Fibroblast of lung (primary cell): Measurements from ENCODE around the gene GPER1. TPM values are rescaled to one million over a fixed set of nuclear protein-coding genes. Genes with fewer than 3 reads are reported as not detected.

Source experiments
- DNase-seq, 2 donors: peaks; one replicate each; pipeline versions ENCODE4 v3.0.0 to v3.0.0-alpha.2; 2010; ENCODE audit warnings: low read depth in 2 of 2
- H2AFZ ChIP-seq: 2 replicates; pipeline ENCODE4 v1.5.1; 2012; ENCODE audit warnings: low read length, control low read depth, inconsistent platforms
- H3K27ac ChIP-seq: 2 replicates; pipeline ENCODE4 v1.5.1; 2011; ENCODE audit warnings: low read length, control low read depth; ENCODE audit not compliant: insufficient read depth
- H3K27me3 ChIP-seq: 2 replicates; pipeline ENCODE4 v1.5.1; 2011; ENCODE audit warnings: mild to moderate bottlenecking, low read length; ENCODE audit not compliant: control insufficient read depth, insufficient read depth
- H3K36me3 ChIP-seq: 2 replicates; pipeline ENCODE4 v1.5.1; 2011; ENCODE audit warnings: low read length; ENCODE audit not compliant: control insufficient read depth, insufficient read depth
- H3K4me1 ChIP-seq: 2 replicates; pipeline ENCODE4 v1.5.1; 2011; ENCODE audit warnings: low read length; ENCODE audit not compliant: control insufficient read depth, insufficient read depth; ENCODE audit errors: extremely low read depth
- H3K4me2 ChIP-seq: 2 replicates; pipeline ENCODE4 v1.5.1; 2011; ENCODE audit warnings: low read length, control low read depth; ENCODE audit not compliant: insufficient read depth; ENCODE audit errors: extremely low read depth
- H3K4me3 ChIP-seq, 4 experiments: fragments of 200-600 bp in 1 of 4; sonication (generic) in 1 of 4; replicated peaks in 1 of 4; 2 replicates each; pipeline ENCODE4 v1.5.1; 2011 to 2016; ENCODE audit warnings: low read length in 4 of 4, low read depth in 3 of 4, mild to moderate bottlenecking in 3 of 4, control low read depth in 2 of 4, inconsistent platforms in 1 of 4, mixed read lengths in 1 of 4; ENCODE audit not compliant: insufficient read depth in 1 of 4; ENCODE audit errors: control extremely low read depth in 1 of 4
- H3K79me2 ChIP-seq: 2 replicates; pipeline ENCODE4 v1.5.1; 2012; ENCODE audit warnings: mild to moderate bottlenecking, low read length, inconsistent platforms; ENCODE audit not compliant: control insufficient read depth, insufficient read depth
- H3K9ac ChIP-seq: 2 replicates; pipeline ENCODE4 v1.5.1; 2011; ENCODE audit warnings: mild to moderate bottlenecking, low read length, control low read depth; ENCODE audit not compliant: insufficient read depth
- H3K9me3 ChIP-seq: 2 replicates; pipeline ENCODE4 v1.5.1; 2012; ENCODE audit warnings: low read depth, low read length; ENCODE audit not compliant: control insufficient read depth, insufficient read depth
- H4K20me1 ChIP-seq: 2 replicates; pipeline ENCODE4 v1.5.1; 2011; ENCODE audit warnings: low read length; ENCODE audit not compliant: control insufficient read depth, insufficient read depth; ENCODE audit errors: extremely low read depth
- EZH2 ChIP-seq: IDR thresholded peaks from 2 replicates; pipeline ENCODE4 v1.5.1; 2012; ENCODE audit warnings: low read length, control low read depth, mild to moderate bottlenecking; ENCODE audit errors: missing control alignments
- polyA plus RNA-seq, 2 donors: library from polyadenylated mRNA; depleted of rRNA in 1 of 2; stranded (reverse) in 1 of 2; unstranded in 1 of 2; fragments of >200 nt; gene quantifications; 2 replicates each; pipeline ENCODE4 v1.2.1, GENCODE V29; 2011 to 2012; ENCODE audit warnings: missing spikeins in 1 of 2
- total RNA-seq: library from RNA; depleted of rRNA; stranded (reverse); fragments of >200 nt; gene quantifications from 2 replicates; pipeline ENCODE4 v1.2.1, GENCODE V29; 2014
- TF ChIP-seq, protein P1 (sequence below), 2 donors: IDR thresholded peaks in 1 of 2; conservative IDR thresholded peaks in 1 of 2; 1 replicate in 1 of 2; 2 replicates in 1 of 2; pipeline ENCODE4 v1.5.1; 2011 to 2012; ENCODE audit warnings: low read length in 2 of 2, control low read depth in 1 of 2, inconsistent platforms in 1 of 2, low read depth in 1 of 2, mild to moderate bottlenecking in 1 of 2

The GPER1 gene
- total and polyA plus RNA-seq, 2 donors (not counting 1 experiment from before 2014, with no cell fraction given): 2.0 to 2.3 TPM

DNA sequence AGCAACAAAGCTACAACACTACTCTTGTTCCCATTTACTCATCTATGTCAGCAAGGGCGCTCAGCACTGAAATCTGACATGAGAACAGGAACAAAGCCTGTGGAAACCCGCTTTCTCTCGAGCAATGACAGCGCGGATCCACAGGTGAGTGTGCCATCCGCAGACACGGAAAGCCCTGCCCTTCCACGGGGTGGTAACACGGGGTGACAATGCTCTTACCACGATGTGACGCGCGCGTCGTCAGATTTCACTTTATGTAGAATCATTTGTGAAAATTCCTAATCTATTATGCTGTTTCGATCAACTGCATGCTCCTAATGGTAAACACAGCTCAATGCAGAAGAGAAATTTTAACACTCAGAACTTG lies 37.7 kb downstream of the GPER1 start:
- Histone ChIP-seq H3K79me2 (peaks cover 2% of the 10 kb centered on the region), H4K20me1 (no peaks in the 10 kb centered on the region), H3K27ac (no peak overlapping the region), H2AFZ (no peak overlapping the region), H3K9ac (no peak overlapping the region), H3K4me3 (no peak overlapping the region), H3K27me3 (no peaks in the 10 kb centered on the region), H3K4me2 (no peak overlapping the region), H3K4me1 (peaks cover 7% of the 10 kb centered on the region), H3K36me3 (peaks cover 2% of the 10 kb centered on the region), H3K9me3 (no peaks in the 10 kb centered on the region)
- DNase-seq: no peak
- TF ChIP-seq EZH2: no peak
- TF ChIP-seq, protein P1, sequence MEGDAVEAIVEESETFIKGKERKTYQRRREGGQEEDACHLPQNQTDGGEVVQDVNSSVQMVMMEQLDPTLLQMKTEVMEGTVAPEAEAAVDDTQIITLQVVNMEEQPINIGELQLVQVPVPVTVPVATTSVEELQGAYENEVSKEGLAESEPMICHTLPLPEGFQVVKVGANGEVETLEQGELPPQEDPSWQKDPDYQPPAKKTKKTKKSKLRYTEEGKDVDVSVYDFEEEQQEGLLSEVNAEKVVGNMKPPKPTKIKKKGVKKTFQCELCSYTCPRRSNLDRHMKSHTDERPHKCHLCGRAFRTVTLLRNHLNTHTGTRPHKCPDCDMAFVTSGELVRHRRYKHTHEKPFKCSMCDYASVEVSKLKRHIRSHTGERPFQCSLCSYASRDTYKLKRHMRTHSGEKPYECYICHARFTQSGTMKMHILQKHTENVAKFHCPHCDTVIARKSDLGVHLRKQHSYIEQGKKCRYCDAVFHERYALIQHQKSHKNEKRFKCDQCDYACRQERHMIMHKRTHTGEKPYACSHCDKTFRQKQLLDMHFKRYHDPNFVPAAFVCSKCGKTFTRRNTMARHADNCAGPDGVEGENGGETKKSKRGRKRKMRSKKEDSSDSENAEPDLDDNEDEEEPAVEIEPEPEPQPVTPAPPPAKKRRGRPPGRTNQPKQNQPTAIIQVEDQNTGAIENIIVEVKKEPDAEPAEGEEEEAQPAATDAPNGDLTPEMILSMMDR (conservative IDR thresholded peaks at IDR 0.05 in 1 of 2, IDR thresholded peaks at IDR 0.05 in 1 of 2; ENCODE audit: low read depth in 1 of 2, low read length in 2 of 2): no peak

DNA sequence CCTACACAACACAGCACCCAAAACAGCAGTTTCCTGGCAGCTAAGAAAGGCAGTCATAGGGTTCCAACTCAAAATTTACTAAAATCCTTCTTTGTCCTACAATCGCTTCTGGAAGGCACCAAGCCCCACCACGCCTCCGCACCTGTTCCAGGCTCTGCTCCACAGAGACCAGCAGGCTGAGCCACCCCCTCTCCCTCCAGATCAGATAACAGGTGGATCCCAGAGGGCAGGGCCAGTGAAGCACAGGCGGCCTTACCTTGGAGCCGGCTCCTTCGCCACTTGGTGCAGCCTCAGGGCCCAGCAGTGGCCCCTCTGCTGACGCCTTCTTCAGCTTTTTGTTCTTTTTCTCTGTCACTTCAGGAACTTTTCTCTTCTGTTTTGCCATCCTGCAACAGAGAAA lies 39.1 kb downstream of the GPER1 start:
- TF ChIP-seq, protein P1 (conservative IDR thresholded peaks at IDR 0.05 in 1 of 2, IDR thresholded peaks at IDR 0.05 in 1 of 2; ENCODE audit: low read depth in 1 of 2, low read length in 2 of 2): no peak
- TF ChIP-seq EZH2: no peak
- Histone ChIP-seq H3K9ac (no peak overlapping the region), H3K4me2 (no peak overlapping the region), H4K20me1 (no peaks in the 10 kb centered on the region), H3K36me3 (peaks cover 2% of the 10 kb centered on the region), H3K27me3 (no peaks in the 10 kb centered on the region), H2AFZ (no peak overlapping the region), H3K9me3 (no peaks in the 10 kb centered on the region), H3K4me1 (peaks cover 7% of the 10 kb centered on the region), H3K27ac (no peak overlapping the region), H3K79me2 (peaks cover 1% of the 10 kb centered on the region), H3K4me3 (no peak overlapping the region)
- DNase-seq: no peak

DNA sequence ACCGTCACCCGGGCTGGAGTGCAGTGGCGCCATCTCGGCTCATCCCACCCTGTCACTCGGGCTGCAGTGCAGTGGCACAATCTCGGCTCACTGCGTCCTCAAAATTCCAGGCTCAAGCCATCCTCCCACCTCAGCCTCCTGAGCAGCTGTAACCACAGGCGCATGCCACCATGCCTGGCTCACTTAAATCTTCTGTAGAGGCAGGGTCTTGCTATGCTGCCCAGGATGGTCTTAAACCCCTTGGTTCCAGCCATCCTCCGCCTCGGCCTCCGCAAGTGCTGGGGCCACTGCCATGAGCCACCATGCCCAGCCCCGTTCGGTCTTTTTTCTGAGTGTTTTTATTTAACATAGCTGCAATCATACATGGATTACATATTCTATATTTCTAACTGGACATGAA lies 41.5 kb downstream of the GPER1 start:
- no peak for DNase-seq
- Histone ChIP-seq H4K20me1 (no peaks in the 10 kb centered on the region), H3K4me1 (peaks cover 3% of the 10 kb centered on the region), H3K27ac (no peak overlapping the region), H3K36me3 (no peaks in the 10 kb centered on the region), H3K4me2 (no peak overlapping the region), H3K4me3 (no peak overlapping the region), H2AFZ (no peak overlapping the region), H3K79me2 (no peaks in the 10 kb centered on the region), H3K27me3 (no peaks in the 10 kb centered on the region), H3K9me3 (no peaks in the 10 kb centered on the region), H3K9ac (no peak overlapping the region)
- no peak for TF ChIP-seq EZH2
- TF ChIP-seq, protein P1 (conservative IDR thresholded peaks at IDR 0.05 in 1 of 2, IDR thresholded peaks at IDR 0.05 in 1 of 2; ENCODE audit: low read depth in 1 of 2, low read length in 2 of 2): no peak
